PC-3 (cell line): ENCODE measurements around the gene PACRGL.
"Not testable (repeated sequence)": the region's sequence is repeated elsewhere in the genome, so short reads cannot be mapped to it uniquely, and the experiment has no call there.

Experiments
- CTCF ChIP-seq: fragments of 300-600 bp; sonication (generic); conservative IDR thresholded peaks from 2 replicates; pipeline ENCODE4 v1.5.1; 2017; ENCODE audit warnings: antibody characterized with exemption, low read depth, mild to moderate bottlenecking, low read length
- EZH2 ChIP-seq: fragments of 300-600 bp; sonication (generic); IDR thresholded peaks from one replicate; pipeline ENCODE4 v1.6.1; 2017; ENCODE audit warnings: antibody characterized with exemption, mild to moderate bottlenecking, low read length; ENCODE audit not compliant: unreplicated experiment
- EZH2phosphoT487 ChIP-seq: fragments of 300-600 bp; sonication (generic); IDR thresholded peaks from 2 replicates; pipeline ENCODE4 v1.6.1; 2018; ENCODE audit warnings: mild to moderate bottlenecking, antibody characterized with exemption, low read length, borderline replicate concordance

- not testable (repeated sequence) for TF ChIP-seq CTCF, EZH2, EZH2phosphoT487
Measured at GRCh38 chr4:20746000-20746399, 45.7 kb downstream of the PACRGL start.
